Umbilical cord (tissue), 2 donors: ENCODE measurements around the gene PIGB. TPM values are rescaled to one million over a fixed set of nuclear protein-coding genes. Genes with fewer than 3 reads are reported as not detected.
"Not testable (repeated sequence)": the region's sequence is repeated elsewhere in the genome, so short reads cannot be mapped to it uniquely, and the experiment has no call there.

Experiments
- DNase-seq: peaks from one replicate; pipeline ENCODE4 v3.0.0-alpha.2; 2015; ENCODE audit warnings: low spot score
- total RNA-seq: library from RNA; depleted of rRNA; stranded (reverse); fragments of >200 nt; gene quantifications from one replicate; pipeline ENCODE4 v1.2.3, GENCODE V29; 2014; ENCODE audit warnings: low replicate concordance; ENCODE audit not compliant: insufficient read depth

PIGB gene
- total RNA-seq, 1 donor from 2014 or later, result 14.7 TPM

- DNase-seq, result no peak
These were observed 60.1 kb downstream of the PIGB start for GRCh38 chr15:55379095-55379494.

- DNase-seq, result no peak
These were observed 62.6 kb downstream of the PIGB start for GRCh38 chr15:55381595-55381994.

GRCh38 chr15:55383687-55384086 is 64.7 kb downstream of the PIGB start:
- DNase-seq, result no peak

- no peak for DNase-seq
These were observed 68.0 kb downstream of the PIGB start for GRCh38 chr15:55387027-55387426.

GRCh38 chr15:55389264-55389607 is 70.2 kb downstream of the PIGB start:
- DNase-seq, result no peak

GRCh38 chr15:55394694-55395093 is 75.7 kb downstream of the PIGB start:
- DNase-seq, result no peak

GRCh38 chr15:55398243-55398642 is 79.2 kb downstream of the PIGB start:
- no peak for DNase-seq

GRCh38 chr15:55400050-55400449 is 81.0 kb downstream of the PIGB start:
- not testable (repeated sequence) for DNase-seq

GRCh38 chr15:55401786-55402246 is 82.8 kb downstream of the PIGB start:
- DNase-seq, result no peak

GRCh38 chr15:55402707-55403106 is 83.7 kb downstream of the PIGB start:
- DNase-seq, result no peak

GRCh38 chr15:55403531-55403930 is 84.5 kb downstream of the PIGB start:
- peak; percentile 24 for DNase-seq

Other genes with a start within 250 kb of the PIGB start
- 134 TPM for gene RSL24D1, start 122.3 kb upstream of the PIGB start, total RNA-seq
- 39.5 TPM for gene RAB27A, start 29.4 kb upstream of the PIGB start, total RNA-seq
- 14.0 TPM for gene PIGBOS1, start 99 bp upstream of the PIGB start, total RNA-seq
- gene CCPG1, start 89.1 kb downstream of the PIGB start, total RNA-seq, result 27.7 TPM
- not detected for gene PIERCE2, start 89.3 kb downstream of the PIGB start, total RNA-seq
- gene DNAAF4, start 189.0 kb downstream of the PIGB start, total RNA-seq, result not detected